Measurements from ENCODE around the gene GZMM. TPM values are rescaled to one million over a fixed set of nuclear protein-coding genes. Genes with fewer than 3 reads are reported as not detected.

The GZMM gene
- total RNA-seq, 4 donors from 2014 or later, result 0.50 to 0.58 TPM; not detected in 2

GRCh38 chr19:560121-560520 lies 16.3 kb downstream of the GZMM start:
- Histone ChIP-seq H3K36me3 (no peaks in the 10 kb centered on the region), H3K27ac (replicated peaks in 1 of 4) (no peak overlapping the region), H3K4me3 (no peak overlapping the region), H3K4me1 (peaks cover 9 to 22% (median 11%) of the 10 kb centered on the region in 4 donors), H3K27me3 (peaks cover 0 to 3% (median 0%) of the 10 kb centered on the region in 4 donors), H3K9me3 (no peaks in the 10 kb centered on the region)
- TF ChIP-seq POLR2A (IDR thresholded peaks at IDR 0.05; ENCODE audit: low read depth), result no peak
- TF ChIP-seq CTCF (IDR thresholded peaks at IDR 0.05), result no peak
- no peak for TF ChIP-seq POLR2AphosphoS5 (IDR thresholded peaks at IDR 0.05)
- no peak for TF ChIP-seq EP300 (IDR thresholded peaks at IDR 0.05)
- DNase-seq (ENCODE audit: extremely low spot score), result no peak
- intact Hi-C loops (cut with DNase I), result no loop called here
- WGBS, result 82% methylated on average over 12 of the region's 12 CpGs

GRCh38 chr19:566403-566802 lies 22.6 kb downstream of the GZMM start:
- no peak for DNase-seq (ENCODE audit: extremely low spot score)
- Histone ChIP-seq H3K27me3 (no peaks in the 10 kb centered on the region), H3K4me3 (no peak overlapping the region), H3K4me1 (peaks cover 6 to 8% (median 7%) of the 10 kb centered on the region in 4 donors), H3K27ac (replicated peaks in 1 of 4) (peak overlapping the region in 3 of 4 donors; percentile 44 to 59 (median 45)), H3K9me3 (no peaks in the 10 kb centered on the region), H3K36me3 (no peaks in the 10 kb centered on the region)
- WGBS, result 36% methylated on average over 19 of the region's 19 CpGs
- peak; percentile 67 to 68 for TF ChIP-seq POLR2AphosphoS5 (IDR thresholded peaks at IDR 0.05)
- no peak for TF ChIP-seq CTCF (IDR thresholded peaks at IDR 0.05)
- no peak for TF ChIP-seq POLR2A (IDR thresholded peaks at IDR 0.05; ENCODE audit: low read depth)
- intact Hi-C loops (cut with DNase I), result no loop called here

GRCh38 chr19:566844-567243 lies 23.0 kb downstream of the GZMM start:
- Histone ChIP-seq H3K4me1 (peaks cover 9 to 12% (median 11%) of the 10 kb centered on the region in 4 donors), H3K27ac (replicated peaks in 1 of 4) (peak overlapping the region in 3 of 4 donors; percentile 44 to 59 (median 45)), H3K36me3 (no peaks in the 10 kb centered on the region), H3K4me3 (no peak overlapping the region), H3K9me3 (no peaks in the 10 kb centered on the region), H3K27me3 (no peaks in the 10 kb centered on the region)
- TF ChIP-seq CTCF (IDR thresholded peaks at IDR 0.05) (no peak), POLR2A (IDR thresholded peaks at IDR 0.05; ENCODE audit: low read depth) (no peak), POLR2AphosphoS5 (IDR thresholded peaks at IDR 0.05) (no peak), EP300 (IDR thresholded peaks at IDR 0.05) (no peak)
- intact Hi-C loops (cut with DNase I), result no loop called here
- DNase-seq (ENCODE audit: extremely low spot score), result no peak
- 66% methylated on average over 16 of the region's 16 CpGs for WGBS

GRCh38 chr19:567296-567900 lies 23.5 kb downstream of the GZMM start:
- no peaks in the 10 kb centered on the region for H3K9me3 ChIP-seq
- H3K4me3 ChIP-seq, result no peak overlapping the region
- intact Hi-C loops (cut with DNase I), result no loop called here
- H3K27me3 ChIP-seq, result no peaks in the 10 kb centered on the region
- WGBS, result 90% methylated on average over 22 of the region's 22 CpGs
- H3K4me1 ChIP-seq, result peaks cover 9 to 14% (median 13%) of the 10 kb centered on the region in 4 donors
- no peak for DNase-seq (ENCODE audit: extremely low spot score)
- no peaks in the 10 kb centered on the region for H3K36me3 ChIP-seq
- TF ChIP-seq EP300 (IDR thresholded peaks at IDR 0.05) (no peak), POLR2AphosphoS5 (IDR thresholded peaks at IDR 0.05) (no peak), POLR2A (IDR thresholded peaks at IDR 0.05; ENCODE audit: low read depth) (no peak), CTCF (IDR thresholded peaks at IDR 0.05) (no peak)
- H3K27ac ChIP-seq (replicated peaks in 1 of 4), result no peak overlapping the region

- DNase-seq (ENCODE audit: extremely low spot score), result no peak
Measured at GRCh38 chr19:570251-570686, 26.4 kb downstream of the GZMM start.

More at GRCh38 chr19:570251-570686, 26.4 kb downstream of the GZMM start:
- H3K9me3 ChIP-seq, result no peaks in the 10 kb centered on the region
- intact Hi-C loops (cut with DNase I), result no loop called here
- H3K4me3 ChIP-seq, result no peak overlapping the region
- H3K4me1 ChIP-seq, result peaks cover 28 to 38% (median 36%) of the 10 kb centered on the region in 4 donors
- no peak for TF ChIP-seq POLR2AphosphoS5 (IDR thresholded peaks at IDR 0.05)
- no peak for TF ChIP-seq EP300 (IDR thresholded peaks at IDR 0.05)
- TF ChIP-seq CTCF (IDR thresholded peaks at IDR 0.05), result no peak
- TF ChIP-seq POLR2A (IDR thresholded peaks at IDR 0.05; ENCODE audit: low read depth), result no peak
- H3K27me3 ChIP-seq, result no peaks in the 10 kb centered on the region
- H3K36me3 ChIP-seq, result no peaks in the 10 kb centered on the region
- H3K27ac ChIP-seq (replicated peaks in 1 of 4), result no peak overlapping the region
- 82% methylated on average over 13 of the region's 25 CpGs for WGBS
